GM12872 (cell line): ENCODE results near the gene PRKCE.

ENCODE experiments used
- TF ChIP-seq, protein P1 (sequence below): IDR thresholded peaks from 3 replicates; pipeline ENCODE4 v1.5.1; 2011; ENCODE audit warnings: low read depth, mild to moderate bottlenecking, low read length, moderate library complexity; ENCODE audit not compliant: insufficient read depth

Gene PRKCE

DNA sequence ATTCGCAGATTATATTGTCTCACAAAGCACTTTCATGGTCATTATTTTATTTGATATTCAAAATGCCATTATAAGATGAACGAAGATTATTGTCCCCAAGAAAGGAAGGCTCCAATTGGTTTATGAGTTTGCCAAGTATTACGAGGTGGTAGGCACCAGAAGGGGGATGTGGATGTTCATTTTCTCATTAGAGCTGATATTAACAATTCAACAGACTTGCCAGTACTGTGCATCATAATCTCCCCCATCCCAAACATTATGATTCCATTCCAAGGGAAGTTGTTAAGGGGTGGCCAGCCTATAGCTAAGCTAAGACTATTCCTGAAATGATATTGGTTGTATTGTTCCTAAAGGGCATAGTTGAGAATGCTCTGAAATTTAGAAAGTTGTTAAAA is 257.7 kb downstream of the PRKCE start:
- TF ChIP-seq, protein P1, sequence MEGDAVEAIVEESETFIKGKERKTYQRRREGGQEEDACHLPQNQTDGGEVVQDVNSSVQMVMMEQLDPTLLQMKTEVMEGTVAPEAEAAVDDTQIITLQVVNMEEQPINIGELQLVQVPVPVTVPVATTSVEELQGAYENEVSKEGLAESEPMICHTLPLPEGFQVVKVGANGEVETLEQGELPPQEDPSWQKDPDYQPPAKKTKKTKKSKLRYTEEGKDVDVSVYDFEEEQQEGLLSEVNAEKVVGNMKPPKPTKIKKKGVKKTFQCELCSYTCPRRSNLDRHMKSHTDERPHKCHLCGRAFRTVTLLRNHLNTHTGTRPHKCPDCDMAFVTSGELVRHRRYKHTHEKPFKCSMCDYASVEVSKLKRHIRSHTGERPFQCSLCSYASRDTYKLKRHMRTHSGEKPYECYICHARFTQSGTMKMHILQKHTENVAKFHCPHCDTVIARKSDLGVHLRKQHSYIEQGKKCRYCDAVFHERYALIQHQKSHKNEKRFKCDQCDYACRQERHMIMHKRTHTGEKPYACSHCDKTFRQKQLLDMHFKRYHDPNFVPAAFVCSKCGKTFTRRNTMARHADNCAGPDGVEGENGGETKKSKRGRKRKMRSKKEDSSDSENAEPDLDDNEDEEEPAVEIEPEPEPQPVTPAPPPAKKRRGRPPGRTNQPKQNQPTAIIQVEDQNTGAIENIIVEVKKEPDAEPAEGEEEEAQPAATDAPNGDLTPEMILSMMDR = no peak

DNA sequence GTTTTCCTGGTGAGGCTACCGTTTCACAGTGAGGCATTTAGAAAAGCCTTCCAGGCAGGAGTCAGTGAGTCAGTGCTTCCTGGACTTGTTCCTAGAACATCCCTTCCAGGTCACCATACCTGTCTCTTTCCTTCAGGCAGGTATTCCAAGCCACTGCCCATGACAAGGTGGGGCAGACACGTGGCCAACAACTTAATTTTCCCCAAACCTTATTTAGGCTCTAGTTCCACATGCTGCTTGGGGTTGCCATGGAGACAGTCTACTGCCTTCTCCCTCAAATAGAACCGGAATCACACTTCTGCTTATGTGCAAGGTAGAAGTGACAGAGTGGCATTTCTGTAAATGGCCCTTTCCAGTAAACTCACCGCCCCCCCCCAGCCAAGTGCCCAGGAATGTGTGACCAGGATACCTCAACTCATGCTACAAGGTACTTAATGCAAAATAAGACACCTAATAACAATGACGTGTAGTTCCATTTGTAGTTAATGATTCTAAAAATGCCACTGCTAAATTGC is 258.3 kb downstream of the PRKCE start:
- TF ChIP-seq, protein P1 = no peak

- TF ChIP-seq, protein P1 = no peak
Measured at GRCh38 chr2:45910473-45911060, 259.1 kb downstream of the PRKCE start.

DNA sequence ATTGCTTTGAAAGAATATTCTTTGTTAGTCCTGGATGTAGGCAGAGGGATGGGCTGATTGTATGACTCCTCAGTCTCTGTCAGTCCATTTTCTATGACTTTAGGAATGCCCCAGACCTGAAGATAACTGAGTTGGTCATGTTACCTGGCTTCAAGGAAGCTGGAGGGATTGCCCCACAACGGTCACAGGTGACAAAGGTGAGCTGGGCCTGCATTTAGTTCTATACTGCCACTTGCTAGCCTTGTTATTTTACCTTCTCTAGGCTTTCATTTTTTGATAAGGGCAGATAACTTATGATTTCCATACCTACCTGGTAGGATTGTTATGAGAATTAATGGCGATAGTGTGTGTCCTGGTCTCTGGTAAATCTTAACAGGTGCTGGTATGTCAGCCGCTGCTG is 260.1 kb downstream of the PRKCE start:
- TF ChIP-seq, protein P1 = no peak

GRCh38 chr2:45912109-45912508 is 260.6 kb downstream of the PRKCE start:
- TF ChIP-seq, protein P1 = no peak

DNA sequence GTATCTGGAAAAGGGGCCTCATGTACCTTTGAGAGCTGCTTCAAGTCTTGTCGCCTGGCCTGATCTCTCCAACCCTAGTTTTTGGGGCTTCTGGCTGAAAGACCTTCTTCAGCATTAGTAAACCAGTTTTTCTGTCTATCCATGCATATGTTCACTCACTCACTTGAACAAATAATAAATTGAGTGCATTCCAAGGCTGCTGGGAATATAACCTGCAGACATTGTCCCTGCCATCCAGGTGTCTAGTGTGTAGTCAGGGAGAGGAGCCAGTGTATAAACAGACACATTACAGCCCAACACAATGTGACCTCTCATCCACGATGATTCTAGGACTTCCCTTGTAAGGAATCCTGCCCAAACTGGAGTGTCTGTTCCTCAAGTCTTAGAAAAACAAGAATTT is 262.1 kb downstream of the PRKCE start:
- TF ChIP-seq, protein P1 = no peak

GRCh38 chr2:45915523-45915922 is 264.0 kb downstream of the PRKCE start:
- TF ChIP-seq, protein P1 = no peak
